ENCODE measurements around the gene TTC7B. TPM values are rescaled to one million over a fixed set of nuclear protein-coding genes. Genes with fewer than 3 reads are reported as not detected.

TTC7B gene
- total and polyA plus RNA-seq, 9 of the 15 experiments (the other 6 are each of a cell fraction or from before 2014, with no cell fraction given): 2.2 to 77.2 (median 36.7) TPM

DNA sequence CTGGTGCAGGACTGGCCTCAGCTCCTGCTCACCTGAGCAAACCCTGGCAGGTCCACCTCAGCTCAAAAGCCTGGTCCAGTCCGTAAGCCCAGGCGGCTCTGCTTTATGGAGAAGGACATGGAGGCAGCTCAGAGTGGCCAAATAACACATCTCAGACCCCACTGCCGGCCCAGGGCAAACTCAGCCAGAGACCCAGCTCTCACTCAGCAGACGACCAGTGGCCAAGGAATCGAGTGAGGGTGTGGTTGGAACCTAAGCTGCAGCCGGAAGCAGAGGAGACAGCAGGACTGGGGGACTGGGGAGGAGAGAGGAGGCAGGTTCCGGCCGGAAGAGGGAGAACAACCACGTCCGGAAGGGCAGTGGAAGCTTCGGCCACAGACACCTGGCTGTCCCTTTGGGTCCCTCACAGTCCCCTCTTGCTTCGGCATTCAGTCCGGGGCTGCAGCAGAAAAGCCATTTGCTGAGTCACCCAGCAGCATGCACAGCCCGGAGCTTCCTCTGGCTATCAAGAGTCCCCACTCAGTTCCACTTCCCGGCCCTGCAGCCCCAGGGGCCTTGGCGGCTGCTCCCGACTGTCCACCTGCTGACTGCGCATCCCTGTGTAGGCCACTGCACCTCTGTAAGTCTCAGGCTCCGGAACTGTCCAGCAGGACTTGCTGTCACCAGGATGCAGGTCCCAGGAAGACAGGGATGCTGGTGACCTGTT, 315.4 kb downstream of the TTC7B start (continued):
- TF ChIP-seq, protein P1, sequence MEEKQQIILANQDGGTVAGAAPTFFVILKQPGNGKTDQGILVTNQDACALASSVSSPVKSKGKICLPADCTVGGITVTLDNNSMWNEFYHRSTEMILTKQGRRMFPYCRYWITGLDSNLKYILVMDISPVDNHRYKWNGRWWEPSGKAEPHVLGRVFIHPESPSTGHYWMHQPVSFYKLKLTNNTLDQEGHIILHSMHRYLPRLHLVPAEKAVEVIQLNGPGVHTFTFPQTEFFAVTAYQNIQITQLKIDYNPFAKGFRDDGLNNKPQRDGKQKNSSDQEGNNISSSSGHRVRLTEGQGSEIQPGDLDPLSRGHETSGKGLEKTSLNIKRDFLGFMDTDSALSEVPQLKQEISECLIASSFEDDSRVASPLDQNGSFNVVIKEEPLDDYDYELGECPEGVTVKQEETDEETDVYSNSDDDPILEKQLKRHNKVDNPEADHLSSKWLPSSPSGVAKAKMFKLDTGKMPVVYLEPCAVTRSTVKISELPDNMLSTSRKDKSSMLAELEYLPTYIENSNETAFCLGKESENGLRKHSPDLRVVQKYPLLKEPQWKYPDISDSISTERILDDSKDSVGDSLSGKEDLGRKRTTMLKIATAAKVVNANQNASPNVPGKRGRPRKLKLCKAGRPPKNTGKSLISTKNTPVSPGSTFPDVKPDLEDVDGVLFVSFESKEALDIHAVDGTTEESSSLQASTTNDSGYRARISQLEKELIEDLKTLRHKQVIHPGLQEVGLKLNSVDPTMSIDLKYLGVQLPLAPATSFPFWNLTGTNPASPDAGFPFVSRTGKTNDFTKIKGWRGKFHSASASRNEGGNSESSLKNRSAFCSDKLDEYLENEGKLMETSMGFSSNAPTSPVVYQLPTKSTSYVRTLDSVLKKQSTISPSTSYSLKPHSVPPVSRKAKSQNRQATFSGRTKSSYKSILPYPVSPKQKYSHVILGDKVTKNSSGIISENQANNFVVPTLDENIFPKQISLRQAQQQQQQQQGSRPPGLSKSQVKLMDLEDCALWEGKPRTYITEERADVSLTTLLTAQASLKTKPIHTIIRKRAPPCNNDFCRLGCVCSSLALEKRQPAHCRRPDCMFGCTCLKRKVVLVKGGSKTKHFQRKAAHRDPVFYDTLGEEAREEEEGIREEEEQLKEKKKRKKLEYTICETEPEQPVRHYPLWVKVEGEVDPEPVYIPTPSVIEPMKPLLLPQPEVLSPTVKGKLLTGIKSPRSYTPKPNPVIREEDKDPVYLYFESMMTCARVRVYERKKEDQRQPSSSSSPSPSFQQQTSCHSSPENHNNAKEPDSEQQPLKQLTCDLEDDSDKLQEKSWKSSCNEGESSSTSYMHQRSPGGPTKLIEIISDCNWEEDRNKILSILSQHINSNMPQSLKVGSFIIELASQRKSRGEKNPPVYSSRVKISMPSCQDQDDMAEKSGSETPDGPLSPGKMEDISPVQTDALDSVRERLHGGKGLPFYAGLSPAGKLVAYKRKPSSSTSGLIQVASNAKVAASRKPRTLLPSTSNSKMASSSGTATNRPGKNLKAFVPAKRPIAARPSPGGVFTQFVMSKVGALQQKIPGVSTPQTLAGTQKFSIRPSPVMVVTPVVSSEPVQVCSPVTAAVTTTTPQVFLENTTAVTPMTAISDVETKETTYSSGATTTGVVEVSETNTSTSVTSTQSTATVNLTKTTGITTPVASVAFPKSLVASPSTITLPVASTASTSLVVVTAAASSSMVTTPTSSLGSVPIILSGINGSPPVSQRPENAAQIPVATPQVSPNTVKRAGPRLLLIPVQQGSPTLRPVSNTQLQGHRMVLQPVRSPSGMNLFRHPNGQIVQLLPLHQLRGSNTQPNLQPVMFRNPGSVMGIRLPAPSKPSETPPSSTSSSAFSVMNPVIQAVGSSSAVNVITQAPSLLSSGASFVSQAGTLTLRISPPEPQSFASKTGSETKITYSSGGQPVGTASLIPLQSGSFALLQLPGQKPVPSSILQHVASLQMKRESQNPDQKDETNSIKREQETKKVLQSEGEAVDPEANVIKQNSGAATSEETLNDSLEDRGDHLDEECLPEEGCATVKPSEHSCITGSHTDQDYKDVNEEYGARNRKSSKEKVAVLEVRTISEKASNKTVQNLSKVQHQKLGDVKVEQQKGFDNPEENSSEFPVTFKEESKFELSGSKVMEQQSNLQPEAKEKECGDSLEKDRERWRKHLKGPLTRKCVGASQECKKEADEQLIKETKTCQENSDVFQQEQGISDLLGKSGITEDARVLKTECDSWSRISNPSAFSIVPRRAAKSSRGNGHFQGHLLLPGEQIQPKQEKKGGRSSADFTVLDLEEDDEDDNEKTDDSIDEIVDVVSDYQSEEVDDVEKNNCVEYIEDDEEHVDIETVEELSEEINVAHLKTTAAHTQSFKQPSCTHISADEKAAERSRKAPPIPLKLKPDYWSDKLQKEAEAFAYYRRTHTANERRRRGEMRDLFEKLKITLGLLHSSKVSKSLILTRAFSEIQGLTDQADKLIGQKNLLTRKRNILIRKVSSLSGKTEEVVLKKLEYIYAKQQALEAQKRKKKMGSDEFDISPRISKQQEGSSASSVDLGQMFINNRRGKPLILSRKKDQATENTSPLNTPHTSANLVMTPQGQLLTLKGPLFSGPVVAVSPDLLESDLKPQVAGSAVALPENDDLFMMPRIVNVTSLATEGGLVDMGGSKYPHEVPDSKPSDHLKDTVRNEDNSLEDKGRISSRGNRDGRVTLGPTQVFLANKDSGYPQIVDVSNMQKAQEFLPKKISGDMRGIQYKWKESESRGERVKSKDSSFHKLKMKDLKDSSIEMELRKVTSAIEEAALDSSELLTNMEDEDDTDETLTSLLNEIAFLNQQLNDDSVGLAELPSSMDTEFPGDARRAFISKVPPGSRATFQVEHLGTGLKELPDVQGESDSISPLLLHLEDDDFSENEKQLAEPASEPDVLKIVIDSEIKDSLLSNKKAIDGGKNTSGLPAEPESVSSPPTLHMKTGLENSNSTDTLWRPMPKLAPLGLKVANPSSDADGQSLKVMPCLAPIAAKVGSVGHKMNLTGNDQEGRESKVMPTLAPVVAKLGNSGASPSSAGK (IDR thresholded peaks at IDR 0.05): 0 out of 2 replicates have a peak, but pooled peaks have one; percentile 17
- peak; percentile 53 for TF ChIP-seq MAFK (IDR thresholded peaks at IDR 0.05; ENCODE audit: low read length)
- TF ChIP-seq NBN (IDR thresholded peaks at IDR 0.05; ENCODE audit: low read depth): no peak
- TF ChIP-seq ZNF384 (IDR thresholded peaks at IDR 0.05; ENCODE audit: low read depth, low read length): no peak
- TF ChIP-seq TRIM24 (IDR thresholded peaks at IDR 0.05): peak in 1 of 2 experiments; percentile 89; a peak in 2 of 4 replicates
- peak; percentile 95 for TF ChIP-seq GABPA (tag; conservative IDR thresholded peaks at IDR 0.05; ENCODE audit: low read depth)
- peak; percentile 65; the same call in 1 of the 2 replicates for TF ChIP-seq ELF1 (tag; IDR thresholded peaks at IDR 0.05)
- TF ChIP-seq POLR2G (IDR thresholded peaks at IDR 0.05; ENCODE audit: low read depth, low read length): peak; percentile 43; the same call in 1 of the 2 replicates
- no peak for TF ChIP-seq ESRRB (CRISPR knock-in tag; IDR thresholded peaks at IDR 0.05; ENCODE audit: borderline replicate concordance)
- TF ChIP-seq DIDO1 (tag; IDR thresholded peaks at IDR 0.05; ENCODE audit: low read depth): peak; percentile 68; the same call in 1 of the 2 replicates
- peak; percentile 95 for TF ChIP-seq GABPB1 (CRISPR knock-in tag; IDR thresholded peaks at IDR 0.05)
- TF ChIP-seq RCOR1 (IDR thresholded peaks at IDR 0.05; ENCODE audit: borderline replicate concordance in 1 of 2, low read depth in 2 of 2, low read length in 2 of 2): no peak

Measured in K562 (cell line).